ENCODE results near the gene TSPAN14.
"Not testable (repeated sequence)": the region's sequence is repeated elsewhere in the genome, so short reads cannot be mapped to it uniquely, and the experiment has no call there.

TSPAN14 gene

DNA sequence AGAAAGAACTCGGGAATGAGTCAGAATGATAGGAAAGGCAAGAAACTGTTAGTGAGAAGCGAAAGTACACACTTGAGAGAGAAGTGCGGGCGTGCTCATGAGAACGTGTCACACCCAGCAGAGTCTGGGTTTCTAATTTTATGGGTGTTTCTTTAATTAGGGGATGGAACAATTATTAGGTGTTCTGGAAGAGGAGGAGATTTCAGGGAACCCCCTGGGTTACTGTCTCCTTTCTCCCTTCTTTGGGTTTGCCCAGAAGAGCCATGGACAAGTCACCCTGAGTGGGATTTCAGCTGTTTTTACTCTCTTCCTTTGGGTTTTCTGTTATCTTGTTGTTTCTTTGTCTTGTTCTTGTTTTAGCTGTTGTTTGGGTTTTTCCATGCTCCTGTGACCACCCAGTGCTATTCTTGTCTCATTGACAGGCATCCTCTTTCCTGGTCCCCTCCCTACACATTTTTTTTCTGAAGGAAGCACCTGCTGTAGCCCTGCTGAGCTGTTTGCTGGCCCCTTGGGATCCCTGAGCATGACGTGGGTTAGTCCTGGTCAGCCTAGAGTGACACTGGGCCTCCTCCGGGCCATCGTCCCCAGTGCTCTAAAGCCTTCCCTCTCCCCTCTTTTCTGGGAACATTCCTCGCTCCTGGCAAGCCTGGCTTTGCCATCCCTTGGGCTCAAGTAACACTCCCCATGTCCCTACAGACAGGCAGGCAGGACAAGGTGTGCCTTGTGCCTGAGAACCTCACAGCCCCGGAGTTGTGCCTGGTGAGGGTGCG, 87.1 kb downstream of the TSPAN14 start:
- DNase-seq (ENCODE audit: low read depth in 2 of 2) = no peak

DNA sequence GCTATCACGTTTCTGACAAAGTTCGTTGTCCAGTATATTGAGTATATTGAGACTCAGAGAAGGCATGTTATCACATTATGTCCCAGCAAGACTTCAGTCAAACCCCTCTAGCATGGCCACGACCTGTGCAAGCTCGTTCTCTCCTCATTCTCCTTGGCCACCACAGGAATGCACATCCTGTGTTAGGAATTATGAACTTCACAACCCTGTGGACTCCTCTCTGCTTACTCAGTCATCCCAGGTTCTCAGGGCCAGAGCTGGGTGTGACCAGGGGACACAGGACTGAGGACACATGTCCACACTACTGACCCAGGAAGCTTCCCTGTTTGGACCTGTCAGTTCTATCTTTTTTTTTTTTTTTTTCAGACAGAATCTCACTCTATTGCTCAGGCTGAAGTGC, 87.9 kb downstream of the TSPAN14 start:
- DNase-seq (ENCODE audit: low read depth in 2 of 2) = no peak

DNA sequence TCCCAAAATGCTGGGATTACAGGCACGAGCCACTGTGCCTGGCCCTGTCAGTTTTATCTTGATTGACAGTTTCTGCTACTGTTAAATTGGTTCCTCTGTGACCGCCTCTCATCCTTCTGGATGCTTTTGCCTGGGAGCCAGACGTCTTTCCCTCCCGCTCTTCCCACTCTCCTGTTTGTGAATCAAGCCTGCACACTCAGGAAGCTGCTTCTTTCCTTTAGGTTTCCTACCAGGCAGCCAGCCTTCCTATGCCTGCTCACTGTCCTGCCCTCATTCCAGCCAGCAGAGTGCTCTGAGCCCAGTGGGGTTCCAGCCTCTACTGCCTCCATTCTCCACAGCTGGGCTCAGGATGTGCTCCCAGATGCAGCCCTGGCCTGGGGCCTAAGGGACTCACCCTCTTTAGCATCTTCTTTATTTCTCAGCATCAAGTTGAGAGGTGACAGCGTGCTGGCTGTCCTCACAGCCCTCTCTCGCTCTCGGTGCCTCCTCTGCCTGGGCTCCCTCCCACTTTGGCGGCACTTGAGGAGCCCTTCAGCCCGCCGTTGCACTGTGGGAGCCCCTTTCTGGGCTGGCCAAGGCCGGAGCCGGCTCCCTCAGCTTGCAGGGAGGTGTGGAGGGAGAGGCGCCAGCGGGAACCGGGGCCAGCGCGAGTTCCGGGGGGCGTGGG, 88.7 kb downstream of the TSPAN14 start:
- no peak for DNase-seq (ENCODE audit: low read depth in 2 of 2)

DNA sequence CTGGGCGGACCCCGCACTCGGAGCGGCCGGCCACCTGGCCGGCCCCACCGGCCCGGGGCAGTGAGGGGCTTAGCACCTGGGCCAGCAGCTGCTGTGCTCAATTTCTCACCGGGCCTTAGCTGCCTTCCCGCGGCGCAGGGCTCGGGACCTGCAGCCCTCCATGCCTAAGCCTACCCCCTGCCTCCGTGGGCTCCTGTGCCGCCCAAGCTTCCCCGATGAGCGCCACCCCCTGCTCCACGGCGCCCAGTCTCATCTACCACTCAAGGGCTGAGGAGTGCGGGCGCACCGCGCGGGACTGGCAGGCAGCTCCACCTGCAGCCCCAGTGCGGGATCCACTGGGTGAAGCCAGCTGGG, 89.2 kb downstream of the TSPAN14 start:
- not testable (repeated sequence) for DNase-seq (ENCODE audit: low read depth in 2 of 2)

DNA sequence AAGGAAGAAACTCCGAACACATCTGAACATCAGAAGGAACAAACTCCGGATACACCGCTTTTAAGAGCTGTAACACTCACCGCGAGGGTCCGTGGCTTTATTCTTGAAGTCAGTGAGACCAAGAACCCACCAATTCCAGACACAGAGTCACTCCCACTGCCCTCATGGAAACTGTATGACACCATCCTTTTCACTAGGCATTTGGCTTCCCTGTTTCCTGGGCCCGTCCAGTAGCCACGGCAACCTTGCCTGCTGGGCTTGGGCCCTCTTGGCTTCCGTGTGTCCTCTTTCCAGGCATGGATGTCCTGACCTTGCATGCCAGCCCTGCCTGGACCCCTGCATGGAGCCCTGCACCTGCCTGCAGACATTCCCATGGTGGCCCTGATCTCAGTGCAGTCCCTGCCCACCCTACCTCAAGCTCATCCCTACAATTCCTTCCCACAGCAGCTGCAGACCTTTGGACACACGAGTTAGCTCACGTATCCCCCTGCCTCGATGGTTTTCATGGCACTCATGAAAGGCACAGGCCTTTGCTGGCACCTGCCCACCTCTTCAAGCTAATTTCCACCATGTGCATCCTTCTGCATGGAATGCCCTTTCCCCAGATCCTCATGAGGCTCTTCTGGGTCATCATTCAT, 90.3 kb downstream of the TSPAN14 start:
- DNase-seq (ENCODE audit: low read depth in 2 of 2) = no peak

DNA sequence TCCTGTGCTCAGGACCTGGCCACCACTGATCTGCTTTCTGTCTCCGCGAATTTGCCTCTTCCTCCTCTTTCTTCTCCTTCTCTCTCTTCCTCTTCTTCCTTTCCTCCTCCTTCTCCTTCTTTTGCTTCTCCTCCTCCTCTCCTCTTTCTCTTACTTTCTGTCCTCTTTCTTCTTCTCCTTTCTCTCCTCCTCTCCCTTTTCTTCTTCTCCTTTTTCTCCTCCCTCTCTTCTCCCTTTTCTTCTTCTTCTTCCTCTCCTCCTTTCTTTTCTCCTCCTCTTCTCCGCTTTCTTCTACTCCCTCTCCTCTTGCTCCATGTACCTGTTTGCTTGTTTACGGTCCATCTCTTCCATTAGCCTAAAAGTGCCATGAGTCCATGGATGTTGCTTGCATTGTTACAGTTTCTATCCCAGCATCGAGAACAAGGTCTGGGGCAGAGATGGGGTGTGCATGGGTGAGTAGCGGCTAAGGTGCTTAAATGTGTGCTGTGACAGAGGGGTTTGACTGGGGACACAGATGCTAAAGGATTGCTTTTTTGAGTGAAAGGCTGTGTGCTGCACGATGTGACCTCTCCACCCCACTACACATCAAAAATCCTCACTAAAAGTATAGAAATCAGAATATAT, 91.3 kb downstream of the TSPAN14 start:
- no peak for DNase-seq (ENCODE audit: low read depth in 2 of 2)

DNA sequence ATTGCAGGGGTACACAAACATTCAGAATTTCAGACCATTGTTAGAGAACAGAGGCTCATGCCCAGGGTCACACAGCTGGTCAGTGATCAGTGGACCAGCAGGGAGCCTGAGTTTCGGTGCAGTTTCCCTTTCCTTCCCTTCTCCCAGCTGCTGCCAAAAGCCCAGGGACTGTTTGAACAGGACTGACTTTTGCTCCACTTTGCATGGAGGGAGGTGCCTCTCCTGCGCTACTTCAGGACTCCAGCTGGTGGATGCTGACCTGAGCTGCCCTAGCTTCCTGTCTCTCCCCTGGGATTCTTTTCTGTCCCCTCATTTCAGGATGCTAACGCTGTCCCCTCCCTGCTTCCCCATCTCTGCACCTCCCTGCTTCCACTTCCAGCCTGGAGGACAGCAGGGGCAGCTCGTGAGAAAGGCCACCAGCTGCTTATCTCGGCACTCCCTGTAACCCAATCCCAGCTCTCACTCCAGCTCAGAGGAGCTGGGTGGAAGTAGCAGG, 98.1 kb downstream of the TSPAN14 start:
- DNase-seq (ENCODE audit: low read depth in 2 of 2) = no peak

DNA sequence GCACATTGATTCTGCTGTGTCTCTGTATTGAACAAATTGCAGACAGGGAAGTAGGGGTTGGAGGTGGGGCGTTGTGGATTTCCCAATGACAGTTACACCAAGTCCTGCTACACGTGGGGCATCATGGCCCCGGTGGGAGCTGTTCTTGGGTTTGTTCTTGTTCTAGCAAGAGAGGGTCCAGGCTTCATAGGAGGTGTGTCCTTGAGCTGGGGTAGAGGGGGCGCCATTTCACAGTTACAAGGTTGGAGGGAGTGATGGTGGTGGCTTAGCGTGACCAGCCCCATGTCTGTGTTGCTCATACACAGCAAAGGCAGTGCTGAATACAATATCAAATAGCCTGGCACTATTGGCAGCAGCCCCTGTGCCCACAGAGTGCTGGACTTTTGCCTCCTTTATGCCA, 99.3 kb downstream of the TSPAN14 start:
- DNase-seq (ENCODE audit: low read depth in 2 of 2) = no peak

DNA sequence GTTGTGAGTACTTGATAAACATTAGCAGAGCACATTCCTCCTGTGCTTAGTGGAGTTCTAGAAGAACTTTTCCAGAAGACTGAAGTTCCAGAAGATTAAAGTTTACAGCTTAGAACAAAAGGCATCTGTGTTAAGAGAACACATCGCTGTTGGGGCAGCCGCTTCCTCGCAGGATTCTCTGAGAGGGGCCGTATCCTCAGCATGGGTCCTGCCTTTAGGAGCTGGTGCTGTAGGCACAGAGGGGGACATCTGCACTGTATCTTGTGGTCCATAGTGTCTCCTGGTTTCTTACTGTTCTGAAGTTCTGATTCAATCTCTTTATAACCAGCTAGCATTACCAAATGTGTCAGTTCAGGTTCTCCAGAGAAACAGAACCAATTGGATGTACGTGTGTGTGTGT, 99.9 kb downstream of the TSPAN14 start:
- no peak for DNase-seq (ENCODE audit: low read depth in 2 of 2)

DNA sequence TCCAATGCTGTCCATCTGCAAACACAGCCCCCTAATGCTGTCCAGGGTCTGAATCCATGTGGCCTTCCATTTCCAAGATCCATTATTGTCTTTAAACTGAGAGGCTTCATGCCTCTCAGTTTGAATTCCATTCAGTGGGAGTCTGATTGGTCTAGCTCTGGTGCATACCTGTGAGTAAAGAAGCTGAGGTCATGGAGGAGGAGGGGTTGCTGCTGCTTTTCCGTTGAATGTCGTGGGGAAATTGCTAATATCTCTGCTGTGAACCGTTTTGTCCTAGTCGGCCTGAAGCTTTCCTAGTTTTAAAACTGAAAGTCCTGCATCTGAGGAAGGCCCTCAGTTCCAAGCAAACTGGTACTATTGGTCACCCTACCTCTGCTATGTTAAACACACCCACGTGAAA, 101.3 kb downstream of the TSPAN14 start:
- DNase-seq (ENCODE audit: low read depth in 2 of 2) = no peak

DNA sequence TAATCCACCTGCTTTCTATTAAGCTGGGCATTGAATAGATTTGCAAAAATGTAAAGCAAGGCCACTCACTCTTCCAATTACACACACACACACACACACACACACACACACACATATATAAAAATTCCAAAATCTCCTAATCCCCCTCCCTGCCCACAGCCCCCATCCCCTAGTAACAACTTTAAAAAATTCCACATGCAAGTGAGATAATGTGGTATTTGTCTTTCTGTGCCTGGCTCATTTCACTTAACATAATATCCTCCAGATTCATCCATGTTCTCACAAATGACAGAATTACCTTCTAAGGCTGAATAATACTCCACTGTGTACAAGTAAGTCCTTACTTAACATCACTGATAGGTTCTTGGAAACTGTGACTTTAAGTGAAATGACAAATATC, 107.8 kb downstream of the TSPAN14 start:
- DNase-seq (ENCODE audit: low read depth in 2 of 2) = no peak

DNA sequence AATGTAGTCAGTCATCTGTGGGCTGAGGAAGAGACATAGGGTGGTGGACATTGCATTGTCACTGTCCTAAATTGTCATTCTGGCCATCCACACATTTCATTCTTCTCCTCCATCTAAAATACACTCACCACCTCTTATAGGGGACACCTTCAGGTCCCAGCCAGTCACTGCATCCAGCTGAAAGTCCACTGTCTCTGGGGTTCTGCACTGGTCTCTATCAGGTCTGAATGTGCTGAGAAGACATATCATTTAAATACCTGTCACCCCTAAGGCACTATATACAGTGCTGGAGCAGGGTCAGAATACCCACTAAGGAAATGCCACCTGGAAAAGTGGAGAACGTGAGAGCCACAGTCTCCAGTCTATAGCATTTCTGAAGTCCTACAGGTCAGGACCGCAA, 113.2 kb downstream of the TSPAN14 start:
- no peak for DNase-seq (ENCODE audit: low read depth in 2 of 2)

DNA sequence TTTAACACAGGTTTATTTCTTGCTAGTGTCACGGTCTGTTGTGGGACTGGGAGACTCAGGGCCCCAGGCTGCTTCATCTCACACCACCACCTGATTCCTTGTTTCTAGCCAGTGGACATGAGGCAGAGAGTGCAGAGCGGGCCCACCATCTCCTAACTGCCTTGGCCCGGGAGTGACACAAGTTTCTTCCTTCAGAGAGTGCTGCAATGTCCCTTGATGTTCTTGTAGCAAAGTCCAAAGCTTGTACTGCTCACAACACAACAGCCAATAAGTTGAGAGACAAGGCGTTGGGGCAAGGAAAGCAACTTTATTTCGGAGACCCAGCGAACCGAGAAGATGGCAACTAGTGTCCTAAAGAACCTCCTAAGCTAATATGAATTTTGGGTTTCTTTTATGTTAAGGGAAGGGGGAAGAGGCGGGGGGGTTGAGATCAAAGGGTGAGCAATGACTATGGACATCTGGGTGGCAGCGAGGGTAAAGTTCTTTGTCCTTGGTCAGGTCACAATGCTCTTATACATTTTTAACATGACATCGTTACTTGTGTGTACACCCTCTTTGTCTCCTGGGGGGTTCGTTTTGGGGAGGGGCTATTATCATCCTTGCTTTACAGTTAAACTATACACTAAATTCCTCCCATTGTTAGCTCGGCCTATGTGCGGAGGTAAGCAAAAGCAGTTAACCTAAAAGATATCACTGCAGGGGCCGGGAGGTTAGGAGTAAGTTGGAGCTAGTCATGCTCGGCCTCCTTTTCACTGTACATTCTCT, 115.2 kb downstream of the TSPAN14 start:
- DNase-seq (ENCODE audit: low read depth in 2 of 2) = no peak

DNA sequence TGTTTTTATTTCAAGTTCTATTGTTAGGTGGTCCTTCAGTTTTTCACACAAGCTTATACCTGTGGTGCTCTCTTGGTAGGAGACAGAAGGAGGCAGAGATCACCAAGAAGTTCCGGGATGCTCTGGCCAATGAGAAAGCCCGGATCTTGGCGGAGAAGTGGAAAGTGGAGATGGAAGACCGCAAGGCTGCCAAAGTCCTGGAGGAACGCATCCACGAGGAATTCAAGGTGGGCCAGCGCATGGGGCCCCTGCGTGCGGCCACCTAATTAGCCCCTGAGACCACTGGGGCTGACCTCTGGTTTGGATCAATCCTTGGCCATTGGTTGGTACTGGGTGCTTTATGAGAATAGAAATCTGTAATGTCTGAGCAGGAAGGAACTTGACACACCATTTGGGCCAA, 117.2 kb downstream of the TSPAN14 start:
- no peak for DNase-seq (ENCODE audit: low read depth in 2 of 2)

DNA sequence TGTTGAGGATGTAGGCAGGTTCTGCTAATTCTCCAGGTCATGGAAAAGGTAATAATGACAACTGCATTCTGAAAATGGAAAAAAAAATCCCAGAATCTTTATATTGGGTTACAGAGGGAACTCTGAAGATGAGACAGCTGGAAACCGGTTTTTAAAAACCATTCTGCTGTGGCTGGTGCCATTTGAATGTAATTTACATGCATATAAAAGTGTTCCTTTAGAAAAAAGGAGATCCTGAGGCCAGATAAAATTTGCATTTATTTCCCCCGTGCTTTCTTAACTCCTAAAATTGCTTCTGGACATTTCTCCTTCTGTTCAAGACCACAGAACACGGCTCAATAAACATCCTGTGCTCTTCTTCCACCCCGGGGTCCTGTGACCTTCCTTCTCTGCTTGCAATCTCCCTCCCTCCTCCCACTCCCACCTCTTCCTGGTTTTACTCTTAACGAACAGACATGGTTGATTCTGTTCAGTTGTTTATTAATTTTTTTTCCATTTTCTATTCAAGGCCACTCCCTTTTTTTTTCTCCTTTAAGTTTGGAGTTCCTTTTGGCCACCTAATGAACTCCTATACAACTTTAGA, 125.2 kb downstream of the TSPAN14 start:
- DNase-seq (ENCODE audit: low read depth in 2 of 2) = no peak

DNA sequence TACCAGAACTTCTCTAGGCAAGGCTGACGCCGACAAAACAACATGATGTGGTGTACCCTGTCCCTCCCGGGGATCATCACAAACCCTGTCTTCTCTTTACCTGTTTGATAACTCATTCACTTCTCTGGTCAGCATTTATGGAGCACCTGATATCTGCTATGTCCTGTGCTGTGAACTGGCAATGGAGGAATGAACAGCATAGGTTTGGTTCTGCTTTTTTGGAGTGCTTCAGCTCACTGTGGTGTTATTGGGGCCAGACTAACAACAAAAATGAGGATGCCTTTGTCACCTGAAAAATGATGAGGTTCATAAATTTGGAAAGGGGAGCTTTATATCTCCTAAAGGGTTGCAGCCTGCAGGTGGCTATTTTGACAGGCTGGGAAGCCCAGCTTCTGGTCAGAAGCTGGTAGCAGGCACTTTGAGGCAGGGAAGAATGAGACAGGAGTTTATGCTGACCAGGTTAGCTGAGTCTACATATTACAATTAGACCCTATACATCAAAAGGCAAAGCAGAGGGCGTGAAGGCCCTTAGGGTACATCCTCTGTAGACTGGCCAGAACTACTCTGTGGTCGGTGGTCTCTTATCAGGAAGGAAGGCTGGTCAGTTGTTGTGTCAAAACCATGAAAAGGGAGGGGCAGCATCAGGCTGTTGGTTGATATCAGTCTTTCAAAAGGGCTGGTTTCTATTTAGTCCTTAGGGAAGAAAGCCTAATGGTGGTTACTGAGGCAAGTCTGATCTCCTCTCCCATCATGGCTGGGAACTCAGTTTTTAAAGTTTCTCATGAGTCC, 125.9 kb downstream of the TSPAN14 start:
- no peak for DNase-seq (ENCODE audit: low read depth in 2 of 2)

DNA sequence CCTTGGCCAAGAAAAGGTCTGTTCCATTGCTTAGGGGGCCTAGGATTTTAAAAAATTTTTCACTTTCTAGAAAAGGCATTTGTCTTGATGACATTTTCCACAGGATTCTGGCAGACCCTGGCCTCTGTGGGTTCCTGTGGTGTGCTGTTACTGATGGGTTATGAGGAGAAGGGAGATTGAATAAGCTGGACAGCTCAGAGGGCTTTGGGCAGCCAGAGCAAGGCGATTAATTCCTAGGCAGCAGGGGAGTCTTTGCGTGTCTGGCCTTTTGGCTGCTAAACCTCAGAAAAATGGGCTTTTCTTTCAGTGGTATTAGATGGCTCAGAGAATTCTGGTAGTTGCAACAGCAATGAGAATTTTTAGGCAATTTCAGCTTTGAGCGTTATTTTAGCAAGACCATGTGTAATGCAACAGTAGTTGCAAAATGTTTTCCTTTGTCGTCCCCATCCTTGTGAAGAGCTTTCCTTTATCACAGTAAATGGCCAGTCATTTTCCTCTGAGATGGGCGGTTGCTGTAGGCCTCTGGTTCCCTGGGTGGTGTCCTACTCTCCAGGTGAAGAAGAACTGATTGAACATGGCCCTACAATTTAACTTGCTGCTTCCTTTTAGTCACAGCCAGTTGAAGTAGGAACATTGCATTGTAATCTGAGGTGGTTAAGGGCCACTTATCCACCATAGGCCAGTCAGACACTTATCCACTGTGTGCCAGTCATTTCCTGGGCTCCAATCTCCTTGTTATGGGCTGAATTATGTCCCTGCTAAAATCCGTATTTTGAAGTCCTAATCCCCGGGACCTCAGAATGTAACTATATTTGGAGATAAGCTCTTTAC, 126.7 kb downstream of the TSPAN14 start:
- no peak for DNase-seq (ENCODE audit: low read depth in 2 of 2)

DNA sequence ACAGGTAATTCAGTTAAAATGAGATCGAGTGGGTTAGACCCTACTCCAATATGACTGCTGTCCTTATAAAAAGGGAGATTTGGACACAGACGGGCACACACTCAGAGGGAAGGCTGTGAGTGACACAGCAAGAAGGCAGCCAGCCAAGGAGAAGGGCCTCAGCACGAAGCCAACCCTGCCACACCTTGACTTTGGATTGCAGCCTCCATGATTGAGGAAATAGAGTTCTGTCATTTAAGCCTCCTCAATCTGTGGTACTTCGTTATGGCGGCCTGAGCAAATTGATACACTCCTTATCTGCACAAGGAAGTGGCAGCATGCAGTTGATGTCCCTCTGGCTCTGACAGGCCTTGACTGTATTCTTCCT, 127.3 kb downstream of the TSPAN14 start:
- no peak for DNase-seq (ENCODE audit: low read depth in 2 of 2)

DNA sequence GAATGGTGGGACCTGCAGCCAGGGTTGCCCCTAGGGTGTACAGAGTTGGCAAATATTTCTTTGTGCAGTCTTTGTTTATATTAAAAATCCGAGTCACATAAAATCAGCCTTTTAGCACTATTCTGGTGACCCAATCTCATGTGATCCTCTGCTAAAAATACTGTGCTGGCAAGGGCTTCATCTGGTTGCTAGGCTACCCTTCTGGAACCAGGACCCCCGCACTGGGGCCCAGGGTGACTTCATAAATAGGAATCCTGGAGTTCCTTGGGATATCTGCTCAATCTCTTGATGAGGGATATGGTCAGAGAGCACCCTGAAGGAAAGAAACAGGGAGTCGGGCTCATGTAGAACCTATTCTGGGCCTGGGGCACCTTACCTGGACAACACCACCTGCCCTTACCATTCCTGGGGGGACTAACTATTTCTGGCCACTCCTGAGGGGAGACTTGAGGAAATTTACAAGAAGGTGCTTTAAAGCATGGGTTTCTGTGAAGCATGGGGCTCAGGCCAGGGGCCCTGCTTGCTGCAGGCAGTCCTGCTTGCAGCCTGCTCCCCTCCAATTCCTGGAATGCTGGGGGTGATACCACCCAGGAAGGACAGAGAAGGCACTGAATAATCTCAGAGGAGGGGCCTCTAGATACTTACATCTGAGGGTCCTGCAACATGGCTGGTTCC, 128.3 kb downstream of the TSPAN14 start:
- DNase-seq (ENCODE audit: low read depth in 2 of 2) = no peak

Data from stimulated activated CD4-positive, alpha-beta T cell treated with anti-CD3 and anti-CD28 coated beads, Interleukin-1b, Interleukin-23, amount 100 ng/mL, for 1 hour (primary cell).